Activated CD8-positive, alpha-beta T cell treated with anti-CD3 and anti-CD28 coated beads, Interleukin-2, amount 10 ng/mL, durations not matched to agents 7 days and 5 days (primary cell): ENCODE results near the gene MCM9. TPM values are rescaled to one million over a fixed set of nuclear protein-coding genes. Genes with fewer than 3 reads are reported as not detected.
A peak's percentile ranks its signal among the peaks of the same experiment; 100 is the strongest.
"Not testable (repeated sequence)": the region's sequence is repeated elsewhere in the genome, so short reads cannot be mapped to it uniquely, and the experiment has no call there.

Source experiments
- ATAC-seq: fragments of 150-1000 bp; cut with Tn5 transposase; one replicate; pipeline ENCODE4 v1.10.0; 2021; ENCODE audit warnings: moderate library complexity
- CTCF ChIA-PET: fragments of 350-600 bp; sonication (Branson Sonifier 250); formaldehyde crosslinking; loops from one replicate; lab custom pipeline; 2021; ENCODE audit warnings: antibody characterized with exemption; lab: Charles Lee
- POLR2A ChIA-PET: fragments of 350-600 bp; sonication (Branson Sonifier 250); formaldehyde crosslinking; loops from one replicate; lab custom pipeline; 2021; ENCODE audit warnings: antibody characterized with exemption; lab: Charles Lee
- DNase-seq: peaks from one replicate; pipeline ENCODE4 v3.0.0-alpha.2; 2020
- H3K27ac Mint-ChIP-seq: one replicate; pipeline ENCODE4 v1.8.0; 2021; ENCODE audit warnings: mild to moderate bottlenecking, mixed read lengths
- H3K27me3 Mint-ChIP-seq: one replicate; pipeline ENCODE4 v1.8.0; 2021; ENCODE audit warnings: low read depth, mixed read lengths
- H3K36me3 Mint-ChIP-seq: one replicate; pipeline ENCODE4 v1.8.0; 2021; ENCODE audit warnings: low read depth, mixed read lengths
- H3K4me1 Mint-ChIP-seq: one replicate; pipeline ENCODE4 v1.8.0; 2021; ENCODE audit warnings: low read depth, mixed read lengths
- H3K4me3 Mint-ChIP-seq: one replicate; pipeline ENCODE4 v1.8.0; 2021; ENCODE audit warnings: mild to moderate bottlenecking, mixed read lengths
- H3K9me3 Mint-ChIP-seq: one replicate; pipeline ENCODE4 v1.8.0; 2022; ENCODE audit warnings: mixed read lengths; ENCODE audit not compliant: insufficient read depth
- total RNA-seq, 2 experiments: library from RNA; stranded (reverse); gene quantifications; one replicate each; pipeline ENCODE4 v1.2.3, GENCODE V29; 2021

The MCM9 gene
- total RNA-seq, 2 experiments from 2014 or later: 18.1 to 18.8 TPM

DNA sequence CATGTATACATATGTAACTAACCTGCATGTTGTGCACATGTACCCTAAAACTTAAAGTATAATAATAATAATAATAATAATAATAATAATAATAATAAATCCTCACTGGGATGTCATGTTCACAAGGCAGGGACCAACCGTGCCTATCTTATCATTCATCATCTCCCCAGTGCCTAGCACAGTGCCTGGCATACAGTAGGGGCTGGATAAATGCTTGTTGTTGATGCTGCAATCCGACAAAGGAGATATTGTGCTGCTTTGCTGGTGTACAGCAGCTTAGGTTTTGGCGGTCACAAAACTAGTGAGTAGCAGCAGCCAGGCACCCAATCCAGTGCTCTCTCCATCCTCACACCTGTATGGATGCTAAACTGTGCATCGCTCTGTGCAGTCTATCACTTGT, 135.1 kb downstream of the MCM9 start:
- peaks cover 40% of the 10 kb centered on the region for H3K4me1 Mint-ChIP-seq
- ATAC-seq (peak; percentile 6), DNase-seq (no peak)
- peak overlapping the region; percentile 81 for H3K27ac Mint-ChIP-seq
- no peaks in the 10 kb centered on the region for H3K9me3 Mint-ChIP-seq
- H3K36me3 Mint-ChIP-seq: peaks cover 22% of the 10 kb centered on the region
- ChIA-PET CTCF (interaction anchor here (0.8 to 4.3 kb wide), 28 partner anchors 8 to 514 kb away, joined by 3 to 36 read pairs (median 5); partner anchors contain the start of gene ASF1A), POLR2A (interaction anchor here (2.1 kb wide), 2 partner anchors 90 to 93 kb away, joined by 16 to 21 read pairs; partner anchors contain the start of gene ASF1A)
- no peak overlapping the region for H3K4me3 Mint-ChIP-seq
- H3K27me3 Mint-ChIP-seq: no peaks in the 10 kb centered on the region

DNA sequence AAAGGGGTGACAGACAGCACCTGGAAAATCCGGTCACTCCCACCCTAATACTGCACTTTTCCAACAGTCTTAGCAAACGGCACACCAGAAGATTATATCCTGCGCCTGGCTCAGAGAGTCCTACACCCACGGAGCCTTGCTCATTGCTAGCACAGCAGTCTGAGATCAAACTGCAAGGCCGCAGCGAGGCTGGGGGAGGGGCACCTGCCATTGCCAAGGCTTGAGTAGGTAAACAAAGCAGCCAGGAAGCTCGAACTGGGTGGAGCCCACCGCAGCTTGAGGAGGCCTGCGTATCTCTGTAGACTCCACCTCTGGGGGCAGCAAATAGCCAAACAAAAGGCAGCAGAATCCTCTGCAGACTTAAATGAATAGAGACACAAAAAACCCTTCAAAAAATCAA, 138.4 kb downstream of the MCM9 start:
- H3K27me3 Mint-ChIP-seq, H3K9me3 Mint-ChIP-seq: not testable (repeated sequence)
- ChIA-PET POLR2A (interaction anchor here (0.8 to 1.4 kb wide), 6 partner anchors 9 to 97 kb away, joined by 3 to 10 read pairs (median 3); no protein-coding TSS in a partner anchor), CTCF (interaction anchor here (0.6 to 2.8 kb wide), 16 partner anchors 9 to 238 kb away, joined by 3 to 14 read pairs (median 4); no protein-coding TSS in a partner anchor)
- peak overlapping the region; percentile 54 for H3K4me3 Mint-ChIP-seq
- H3K36me3 Mint-ChIP-seq: peaks cover 23% of the 10 kb centered on the region
- H3K4me1 Mint-ChIP-seq: peaks cover 42% of the 10 kb centered on the region
- peak; percentile 37 for ATAC-seq
- DNase-seq: peak; percentile 92
- peak overlapping the region; percentile 94 for H3K27ac Mint-ChIP-seq

DNA sequence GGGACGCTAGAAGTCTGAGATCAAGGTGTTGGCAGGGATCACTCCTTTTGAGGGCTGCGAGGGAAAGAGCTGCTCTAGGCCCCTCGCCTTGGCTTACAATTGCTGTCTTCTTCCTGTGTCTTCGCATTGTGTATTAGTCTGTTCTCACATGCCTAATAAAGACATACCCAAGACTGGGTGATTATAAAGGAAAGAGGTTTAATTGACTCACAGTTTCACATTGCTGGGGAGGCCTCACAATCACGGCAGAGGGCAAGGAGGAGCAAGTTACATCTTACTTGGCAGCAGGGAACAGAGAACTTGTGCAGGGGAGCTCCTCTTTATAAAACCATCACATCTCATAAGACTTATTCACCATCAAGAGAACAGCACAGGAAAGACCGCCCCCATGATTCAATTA, 143.5 kb downstream of the MCM9 start:
- Mint-ChIP-seq H3K36me3 (peaks cover 12% of the 10 kb centered on the region), H3K9me3 (peaks cover 9% of the 10 kb centered on the region), H3K4me3 (no peak overlapping the region), H3K4me1 (peaks cover 22% of the 10 kb centered on the region), H3K27ac (no peak overlapping the region), H3K27me3 (no peaks in the 10 kb centered on the region)
- POLR2A ChIA-PET: no interaction called here
- CTCF ChIA-PET: interaction anchor here (0.8 to 2.6 kb wide), 5 partner anchors 9 to 23 kb away, joined by 3 to 10 read pairs (median 3); no protein-coding TSS in a partner anchor
- no peak for DNase-seq
- no peak for ATAC-seq

DNA sequence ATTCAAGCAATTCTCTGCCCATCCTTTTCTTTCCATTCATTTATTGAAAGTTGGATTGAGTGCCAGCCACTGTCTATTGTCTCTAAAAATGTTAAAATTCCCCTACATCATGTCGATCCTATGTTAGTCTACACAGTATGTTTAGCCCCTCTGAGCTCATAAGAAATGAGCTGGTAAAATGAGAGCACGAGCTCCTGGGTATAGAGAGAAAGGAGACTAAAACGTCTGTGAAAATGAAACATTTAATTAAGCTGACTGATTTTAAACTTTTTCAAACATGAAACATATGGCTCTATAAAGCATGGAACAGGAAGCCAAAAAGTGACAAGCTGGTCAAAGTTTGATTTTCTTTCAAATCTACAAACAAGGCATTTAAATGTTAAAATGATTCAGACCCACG, 145.0 kb downstream of the MCM9 start:
- ChIA-PET CTCF (interaction anchor here (0.6 to 4.4 kb wide), 5 partner anchors 11 to 285 kb away, joined by 3 to 21 read pairs (median 3); no protein-coding TSS in a partner anchor), POLR2A (no interaction called here)
- ATAC-seq (no peak), DNase-seq (no peak)
- no peak overlapping the region for H3K27ac Mint-ChIP-seq
- H3K36me3 Mint-ChIP-seq: peaks cover 2% of the 10 kb centered on the region
- no peak overlapping the region for H3K4me3 Mint-ChIP-seq
- H3K27me3 Mint-ChIP-seq: no peaks in the 10 kb centered on the region
- H3K9me3 Mint-ChIP-seq: peaks cover 9% of the 10 kb centered on the region
- H3K4me1 Mint-ChIP-seq: peaks cover 13% of the 10 kb centered on the region

DNA sequence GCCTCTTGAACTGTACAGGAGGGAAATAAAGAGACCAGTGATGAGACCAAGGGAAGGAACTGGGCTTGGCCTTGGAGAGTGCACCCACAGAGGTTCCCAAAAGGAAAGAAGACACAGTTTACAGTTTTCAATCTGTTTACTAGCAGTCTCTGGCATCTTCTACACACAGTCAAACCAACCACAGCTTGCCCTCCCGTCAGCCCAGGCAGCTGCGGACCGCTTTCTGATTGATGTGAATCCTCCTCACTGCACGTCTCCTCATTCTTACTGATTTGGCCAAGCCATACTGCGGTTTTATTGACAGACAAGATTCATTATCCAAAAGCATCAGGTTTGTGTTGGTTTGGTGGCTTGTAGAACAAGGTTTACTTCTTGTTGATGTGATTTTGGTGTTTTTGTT, 145.5 kb downstream of the MCM9 start:
- H3K27ac Mint-ChIP-seq: no peak overlapping the region
- peaks cover 9% of the 10 kb centered on the region for H3K9me3 Mint-ChIP-seq
- POLR2A ChIA-PET: no interaction called here
- no peak overlapping the region for H3K4me3 Mint-ChIP-seq
- CTCF ChIA-PET: interaction anchor here (0.7 to 4.4 kb wide), 5 partner anchors 9 to 224 kb away, joined by 3 to 21 read pairs (median 5); no protein-coding TSS in a partner anchor
- DNase-seq (no peak), ATAC-seq (no peak)
- no peaks in the 10 kb centered on the region for H3K27me3 Mint-ChIP-seq
- H3K36me3 Mint-ChIP-seq: peaks cover 2% of the 10 kb centered on the region
- peaks cover 13% of the 10 kb centered on the region for H3K4me1 Mint-ChIP-seq

DNA sequence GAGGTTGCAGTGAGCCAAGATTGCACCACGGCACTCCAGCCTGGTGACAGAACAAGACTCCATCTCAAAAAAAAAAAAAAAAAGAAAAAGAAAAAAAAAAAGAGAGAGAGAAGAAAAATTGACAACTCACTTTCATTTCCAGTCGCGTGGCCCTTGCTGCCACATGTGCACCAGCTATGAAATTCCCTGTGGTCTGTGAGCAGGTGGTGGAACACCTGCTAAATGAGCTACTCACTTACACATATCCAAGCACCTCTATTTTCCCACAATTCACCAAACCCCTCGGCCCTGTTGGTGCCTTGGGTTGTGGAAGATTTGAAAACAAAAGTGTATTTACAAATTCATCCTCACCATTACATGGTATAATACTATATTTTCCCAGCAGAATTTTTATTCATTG, 146.3 kb downstream of the MCM9 start:
- CTCF ChIA-PET: interaction anchor here (1.7 to 4.4 kb wide), 3 partner anchors 9 to 223 kb away, joined by 5 to 21 read pairs (median 5); no protein-coding TSS in a partner anchor
- H3K4me1 Mint-ChIP-seq: peaks cover 13% of the 10 kb centered on the region
- peaks cover 9% of the 10 kb centered on the region for H3K9me3 Mint-ChIP-seq
- peaks cover 2% of the 10 kb centered on the region for H3K36me3 Mint-ChIP-seq
- POLR2A ChIA-PET: no interaction called here
- H3K4me3 Mint-ChIP-seq: no peak overlapping the region
- no peak overlapping the region for H3K27ac Mint-ChIP-seq
- no peak for ATAC-seq
- no peaks in the 10 kb centered on the region for H3K27me3 Mint-ChIP-seq
- DNase-seq: no peak

DNA sequence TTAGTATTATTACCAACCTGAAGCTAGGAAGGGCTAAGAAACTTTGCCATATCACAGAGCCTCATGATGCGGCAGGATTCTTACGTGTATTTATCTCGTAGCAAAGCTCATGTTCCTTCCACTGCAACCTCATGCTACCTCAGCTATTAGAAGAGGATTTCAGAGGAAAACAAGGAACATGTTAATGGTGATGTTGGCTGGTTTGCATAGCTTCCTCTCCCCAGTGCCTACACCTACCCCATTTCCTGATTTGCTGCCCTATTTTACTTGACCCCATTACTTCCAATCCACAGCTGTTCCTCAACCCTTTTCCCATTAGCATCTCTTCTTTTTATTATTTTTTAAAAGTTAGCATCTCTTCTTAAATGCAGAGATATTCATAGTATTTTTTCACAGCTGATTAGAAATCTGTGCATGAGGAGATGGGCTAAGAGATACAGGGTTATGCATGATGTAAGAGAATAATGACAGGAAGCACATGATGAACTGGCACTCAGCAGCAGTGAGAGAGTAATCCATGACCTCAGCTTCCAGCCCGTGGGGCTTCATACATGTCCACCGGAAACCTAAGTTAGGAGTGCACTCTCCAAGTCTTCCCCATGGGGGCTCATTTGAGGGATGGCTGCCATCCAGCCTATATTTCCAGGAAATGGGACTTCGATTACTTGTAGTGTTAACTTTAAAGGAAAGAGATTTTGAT, 147.1 kb downstream of the MCM9 start:
- ATAC-seq (peak; percentile 49), DNase-seq (no peak)
- H3K4me3 Mint-ChIP-seq: no peak overlapping the region
- peaks cover 9% of the 10 kb centered on the region for H3K9me3 Mint-ChIP-seq
- ChIA-PET POLR2A (interaction anchor here (0.6 to 1.1 kb wide), 3 partner anchors 8 to 78 kb away, joined by 3 read pairs; no protein-coding TSS in a partner anchor), CTCF (interaction anchor here (0.7 to 4.4 kb wide), 13 partner anchors 8 to 222 kb away, joined by 3 to 21 read pairs (median 3); no protein-coding TSS in a partner anchor)
- H3K4me1 Mint-ChIP-seq: peaks cover 13% of the 10 kb centered on the region
- no peak overlapping the region for H3K27ac Mint-ChIP-seq
- no peaks in the 10 kb centered on the region for H3K27me3 Mint-ChIP-seq
- H3K36me3 Mint-ChIP-seq: peaks cover 2% of the 10 kb centered on the region

DNA sequence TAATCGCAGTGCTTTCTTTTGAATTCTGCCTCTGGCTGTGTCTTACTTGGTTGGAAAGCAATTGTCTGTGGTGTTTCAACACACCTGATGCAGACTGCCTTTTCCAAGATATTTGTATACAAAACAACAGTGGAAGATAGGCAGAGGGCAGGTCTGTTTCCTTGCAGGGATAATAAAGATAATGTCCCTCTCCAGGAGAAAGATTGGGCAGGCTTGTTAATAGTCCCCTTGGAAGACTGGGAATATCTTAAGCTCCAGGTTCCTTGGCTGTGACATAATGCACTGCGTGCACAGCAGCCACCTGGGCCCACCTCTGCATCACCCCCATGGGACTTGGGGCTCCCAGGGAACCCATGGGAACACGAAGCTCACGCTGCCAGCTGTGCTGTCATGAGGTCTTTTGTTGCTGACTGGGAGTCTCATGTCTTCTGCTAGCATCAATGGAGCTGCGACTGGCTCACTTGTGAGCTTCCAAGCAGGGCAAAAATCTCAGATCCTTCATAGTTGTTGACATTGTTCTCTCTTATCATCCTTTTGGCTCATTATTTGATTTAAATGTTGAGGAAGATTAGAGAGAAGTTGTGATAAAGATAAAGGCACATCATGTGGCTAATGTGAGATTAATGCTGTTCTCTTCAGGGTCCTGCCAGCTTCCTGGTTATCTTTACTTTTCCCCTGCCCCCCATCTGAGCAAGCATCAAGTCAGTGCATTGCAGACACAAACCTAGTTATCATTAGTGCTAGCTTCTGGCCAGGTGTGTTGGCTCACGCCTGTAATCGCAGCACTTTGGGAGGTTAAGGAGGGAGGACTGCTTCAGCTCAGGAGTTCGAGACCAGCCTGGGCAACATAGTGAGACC, 148.1 kb downstream of the MCM9 start:
- Mint-ChIP-seq H3K9me3 (no peaks in the 10 kb centered on the region), H3K4me1 (peaks cover 13% of the 10 kb centered on the region), H3K27ac (no peak overlapping the region), H3K4me3 (no peak overlapping the region), H3K36me3 (peaks cover 2% of the 10 kb centered on the region), H3K27me3 (no peaks in the 10 kb centered on the region)
- ChIA-PET POLR2A (interaction anchor here (0.8 to 1.1 kb wide), 3 partner anchors 8 to 27 kb away, joined by 3 read pairs; no protein-coding TSS in a partner anchor), CTCF (interaction anchor here (0.7 to 4.4 kb wide), 10 partner anchors 9 to 152 kb away, joined by 3 to 21 read pairs (median 3); no protein-coding TSS in a partner anchor)
- ATAC-seq (no peak), DNase-seq (no peak)

DNA sequence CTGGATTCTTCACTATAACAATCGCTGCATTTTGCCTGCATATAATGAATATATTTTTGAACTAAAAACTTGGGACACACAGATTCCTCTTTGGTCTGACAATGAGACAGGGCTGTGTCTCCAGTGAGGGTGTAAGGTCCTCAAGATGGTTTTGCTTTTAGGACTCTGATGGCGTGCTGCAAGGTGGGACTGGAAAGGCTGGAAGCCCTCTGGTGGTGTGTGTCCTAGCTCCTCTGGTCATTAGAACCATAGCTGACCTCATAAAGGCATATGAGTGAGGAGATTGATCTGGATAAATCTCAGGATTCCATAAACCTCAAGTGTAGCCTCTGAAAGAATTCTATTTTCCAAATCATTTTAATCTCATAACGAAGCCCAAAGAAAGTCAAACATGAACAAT, 149.4 kb downstream of the MCM9 start:
- CTCF ChIA-PET: no interaction called here

DNA sequence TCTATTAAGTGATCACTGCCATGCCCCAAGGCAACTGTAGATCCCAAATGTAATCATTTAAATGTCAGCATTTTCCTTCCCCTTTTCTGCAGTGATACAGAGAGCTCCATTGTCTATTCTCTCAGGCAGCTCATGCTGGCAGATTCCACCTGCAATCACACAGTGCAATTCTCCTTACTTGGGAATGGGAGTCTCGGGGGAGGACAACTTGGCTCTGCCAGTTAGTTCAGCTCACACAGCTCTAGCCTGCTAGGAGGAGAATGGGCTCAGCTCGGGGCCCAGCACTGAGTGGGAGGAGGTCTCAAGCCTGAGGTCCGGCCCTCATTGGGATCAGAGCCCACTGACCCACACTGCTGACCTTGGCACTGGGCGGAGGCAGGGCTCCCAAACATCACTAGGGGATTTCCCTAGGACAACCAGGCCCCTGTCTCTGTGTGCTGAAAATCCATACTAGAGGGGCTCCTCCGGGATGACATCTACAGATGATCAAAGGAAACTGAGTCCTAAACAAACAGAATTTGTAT, 150.3 kb downstream of the MCM9 start:
- ChIA-PET CTCF (interaction anchor here (0.8 to 2.1 kb wide), 3 partner anchors 10 to 14 kb away, joined by 3 to 9 read pairs (median 3); no protein-coding TSS in a partner anchor), POLR2A (no interaction called here)
- H3K27me3 Mint-ChIP-seq: no peaks in the 10 kb centered on the region
- DNase-seq (no peak), ATAC-seq (no peak)
- H3K4me1 Mint-ChIP-seq: peaks cover 10% of the 10 kb centered on the region
- H3K36me3 Mint-ChIP-seq: no peaks in the 10 kb centered on the region
- no peaks in the 10 kb centered on the region for H3K9me3 Mint-ChIP-seq
- H3K4me3 Mint-ChIP-seq: no peak overlapping the region
- no peak overlapping the region for H3K27ac Mint-ChIP-seq

More for the DNA sequence above, 149.4 kb downstream of the MCM9 start:
- H3K4me3 Mint-ChIP-seq: no peak overlapping the region
- H3K9me3 Mint-ChIP-seq: no peaks in the 10 kb centered on the region
- ATAC-seq (no peak), DNase-seq (no peak)
- no peak overlapping the region for H3K27ac Mint-ChIP-seq
- no peaks in the 10 kb centered on the region for H3K27me3 Mint-ChIP-seq
- H3K4me1 Mint-ChIP-seq: peaks cover 10% of the 10 kb centered on the region
- POLR2A ChIA-PET: no interaction called here
- no peaks in the 10 kb centered on the region for H3K36me3 Mint-ChIP-seq
